Upper lobe of left lung (tissue), 6 donors: ENCODE measurements around the gene CABLES2. TPM values are rescaled to one million over a fixed set of nuclear protein-coding genes. Genes with fewer than 3 reads are reported as not detected.

ENCODE experiments used
- ATAC-seq, 2 donors: fragments of 200-7000 bp; cut with Tn5 transposase; one replicate each; pipeline ENCODE4 v1.9.1; 2022; ENCODE audit warnings: mild to moderate bottlenecking in 2 of 2, moderate library complexity in 2 of 2; ENCODE audit not compliant: low FRiP score in 2 of 2
- DNase-seq, 2 donors: peaks; one replicate each; pipeline ENCODE4 v3.0.0-alpha.2; 2019 to 2020
- H3K27ac ChIP-seq, 4 donors: fragments of 200-600 bp; sonication (generic); one replicate each; pipeline ENCODE4 v1.5.1; 2016 to 2019
- H3K27me3 ChIP-seq, 4 donors: fragments of 200-600 bp; sonication (generic); one replicate each; pipeline ENCODE4 v1.5.1; 2017 to 2019
- H3K36me3 ChIP-seq, 4 donors: fragments of 200-600 bp; sonication (generic); one replicate each; pipeline ENCODE4 v1.5.1; 2016 to 2019
- H3K4me1 ChIP-seq, 4 donors: fragments of 200-600 bp; sonication (generic); one replicate each; pipeline ENCODE4 v1.5.1; 2018 to 2019
- H3K4me3 ChIP-seq, 4 donors: fragments of 200-600 bp; sonication (generic); one replicate each; pipeline ENCODE4 v1.5.1; 2017 to 2019; ENCODE audit warnings: mild to moderate bottlenecking in 2 of 4, moderate library complexity in 1 of 4
- H3K9me3 ChIP-seq, 4 donors: fragments of 200-600 bp; sonication (generic); one replicate each; pipeline ENCODE4 v1.5.1; 2018 to 2019
- CTCF ChIP-seq, 6 experiments: fragments of 450-650 bp in 4 of 6; fragments of 200-600 bp in 2 of 6; sonication (generic) in 2 of 6; IDR thresholded peaks; one replicate each; pipeline ENCODE4 v1.5.1; 2016 to 2019; ENCODE audit warnings: antibody characterized with exemption in 6 of 6
- EP300 ChIP-seq, 4 donors: sonication (generic); formaldehyde crosslinking; IDR thresholded peaks; one replicate each; pipeline ENCODE4 v1.5.1; 2017; ENCODE audit warnings: antibody characterized with exemption in 4 of 4, control low read depth in 2 of 4
- POLR2A ChIP-seq, 4 donors: fragments of 450-650 bp; IDR thresholded peaks; one replicate each; pipeline ENCODE4 v1.5.1; 2016 to 2017; ENCODE audit warnings: antibody characterized with exemption in 4 of 4, mild to moderate bottlenecking in 2 of 4
- POLR2AphosphoS5 ChIP-seq, 2 donors: sonication (generic); formaldehyde crosslinking; IDR thresholded peaks; one replicate each; pipeline ENCODE4 v1.5.1; 2017; ENCODE audit warnings: antibody characterized with exemption in 2 of 2
- WGBS, 2 donors: methylation state at CpG; one replicate each; pipeline ENCODE4 v1.1.5; 2017 to 2018; 5-methylcytosine and 5-hydroxymethylcytosine counted together
- total RNA-seq, 6 donors: library from RNA; depleted of rRNA in 4 of 6; stranded (reverse); fragments of >200 nt in 4 of 6; gene quantifications; one replicate each; pipeline versions ENCODE4 v1.1.0 to v1.2.1, GENCODE V29; 2016 to 2021
- donor health status: DM: no; HTN: no; CAD: no; lungs with moderate emphysema.
- donor health status: DM: no; HTN: yes; CAD: no; lungs with severe emphysema.

Gene CABLES2
- total RNA-seq, 6 donors from 2014 or later, result 2.2 to 5.2 (median 4.0) TPM

GRCh38 chr20:62400021-62400420 lies 7.1 kb downstream of the CABLES2 start:
- H3K9me3 ChIP-seq, result no peaks in the 10 kb centered on the region
- no peak overlapping the region for H3K27ac ChIP-seq
- H3K27me3 ChIP-seq, result no peaks in the 10 kb centered on the region
- H3K4me3 ChIP-seq, result no peak overlapping the region
- peaks cover 0 to 11% (median under 1%) of the 10 kb centered on the region in 4 donors for H3K36me3 ChIP-seq
- peaks cover 0 to under 1% (median 0%) of the 10 kb centered on the region in 4 donors for H3K4me1 ChIP-seq
- TF ChIP-seq POLR2A (IDR thresholded peaks at IDR 0.05) (no peak), CTCF (IDR thresholded peaks at IDR 0.05) (no peak), POLR2AphosphoS5 (IDR thresholded peaks at IDR 0.05) (no peak), EP300 (IDR thresholded peaks at IDR 0.05) (no peak)
- ATAC-seq (no peak), DNase-seq (peak in 1 of 2 donors; percentile 42)
- WGBS, 2 donors, result 81 to 91% methylated on average over 7 of the region's 7 CpGs

GRCh38 chr20:62398120-62398821 lies 8.8 kb downstream of the CABLES2 start:
- ATAC-seq, result no peak
- no peaks in the 10 kb centered on the region for H3K27me3 ChIP-seq
- no peak overlapping the region for H3K27ac ChIP-seq
- peak in 1 of 2 donors; percentile 32 for DNase-seq
- TF ChIP-seq EP300 (IDR thresholded peaks at IDR 0.05) (no peak), POLR2AphosphoS5 (IDR thresholded peaks at IDR 0.05) (no peak), POLR2A (IDR thresholded peaks at IDR 0.05) (no peak)
- WGBS, 2 donors, result 91 to 93% methylated on average over 18 to 19 of the region's 19 CpGs
- no peak overlapping the region for H3K4me3 ChIP-seq
- H3K4me1 ChIP-seq, result no peaks in the 10 kb centered on the region
- H3K36me3 ChIP-seq, result peaks cover 0 to 27% (median 8%) of the 10 kb centered on the region in 4 donors
- H3K9me3 ChIP-seq, result no peaks in the 10 kb centered on the region

- TF ChIP-seq POLR2A (IDR thresholded peaks at IDR 0.05), result no peak
- no peak for TF ChIP-seq EP300 (IDR thresholded peaks at IDR 0.05)
- TF ChIP-seq POLR2AphosphoS5 (IDR thresholded peaks at IDR 0.05), result no peak
- no peak for TF ChIP-seq CTCF (IDR thresholded peaks at IDR 0.05)
- 90 to 93% methylated on average over 5 to 35 of the region's 35 CpGs for WGBS, 2 donors
- DNase-seq (peak in 1 of 2 donors; percentile 77), ATAC-seq (no peak)
- H3K4me3 ChIP-seq, result no peak overlapping the region
- H3K36me3 ChIP-seq, result peaks cover 0 to 40% (median 15%) of the 10 kb centered on the region in 4 donors
- no peaks in the 10 kb centered on the region for H3K27me3 ChIP-seq
- no peak overlapping the region for H3K27ac ChIP-seq
- H3K4me1 ChIP-seq, result no peaks in the 10 kb centered on the region
- no peaks in the 10 kb centered on the region for H3K9me3 ChIP-seq
Observed at GRCh38 chr20:62396367-62397239, 10.5 kb downstream of the CABLES2 start.

- DNase-seq, result peak in 1 of 2 donors; percentile 70
- WGBS, 2 donors, result 90 to 92% methylated on average over 17 to 26 of the region's 27 CpGs
- Histone ChIP-seq H3K4me3 (no peak overlapping the region), H3K36me3 (peaks cover 0 to 50% (median 22%) of the 10 kb centered on the region in 4 donors), H3K4me1 (no peaks in the 10 kb centered on the region), H3K9me3 (no peaks in the 10 kb centered on the region), H3K27me3 (no peaks in the 10 kb centered on the region), H3K27ac (no peak overlapping the region)
- TF ChIP-seq POLR2AphosphoS5 (IDR thresholded peaks at IDR 0.05) (no peak), EP300 (IDR thresholded peaks at IDR 0.05) (no peak), POLR2A (IDR thresholded peaks at IDR 0.05) (no peak), CTCF (IDR thresholded peaks at IDR 0.05) (no peak)
- ATAC-seq, result no peak
Observed at GRCh38 chr20:62395311-62396242, 11.5 kb downstream of the CABLES2 start.
